ENCODE results near the gene NR6A1.

NR6A1 gene

DNA sequence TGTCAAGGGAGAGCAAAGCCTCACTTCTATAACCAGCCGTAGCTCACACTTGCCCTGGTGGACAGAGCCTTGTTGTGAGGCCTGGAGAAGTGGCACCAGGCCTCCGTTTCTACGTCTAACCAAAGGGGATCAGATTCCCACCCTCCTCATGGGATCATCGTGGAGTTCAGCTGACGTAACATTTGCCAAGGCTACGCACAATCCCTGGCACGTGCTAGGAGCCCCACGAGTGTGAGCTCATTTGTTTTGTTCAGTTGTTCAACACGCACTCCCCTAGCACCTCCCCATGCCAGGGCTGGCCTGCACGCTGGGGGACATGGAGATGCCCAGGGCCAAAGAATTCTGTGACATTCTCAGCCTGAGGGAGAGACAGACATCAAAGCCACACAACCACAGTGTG lies 297.8 kb downstream of the NR6A1 start:
- TF ChIP-seq, protein P1, sequence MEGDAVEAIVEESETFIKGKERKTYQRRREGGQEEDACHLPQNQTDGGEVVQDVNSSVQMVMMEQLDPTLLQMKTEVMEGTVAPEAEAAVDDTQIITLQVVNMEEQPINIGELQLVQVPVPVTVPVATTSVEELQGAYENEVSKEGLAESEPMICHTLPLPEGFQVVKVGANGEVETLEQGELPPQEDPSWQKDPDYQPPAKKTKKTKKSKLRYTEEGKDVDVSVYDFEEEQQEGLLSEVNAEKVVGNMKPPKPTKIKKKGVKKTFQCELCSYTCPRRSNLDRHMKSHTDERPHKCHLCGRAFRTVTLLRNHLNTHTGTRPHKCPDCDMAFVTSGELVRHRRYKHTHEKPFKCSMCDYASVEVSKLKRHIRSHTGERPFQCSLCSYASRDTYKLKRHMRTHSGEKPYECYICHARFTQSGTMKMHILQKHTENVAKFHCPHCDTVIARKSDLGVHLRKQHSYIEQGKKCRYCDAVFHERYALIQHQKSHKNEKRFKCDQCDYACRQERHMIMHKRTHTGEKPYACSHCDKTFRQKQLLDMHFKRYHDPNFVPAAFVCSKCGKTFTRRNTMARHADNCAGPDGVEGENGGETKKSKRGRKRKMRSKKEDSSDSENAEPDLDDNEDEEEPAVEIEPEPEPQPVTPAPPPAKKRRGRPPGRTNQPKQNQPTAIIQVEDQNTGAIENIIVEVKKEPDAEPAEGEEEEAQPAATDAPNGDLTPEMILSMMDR (IDR thresholded peaks at IDR 0.05; ENCODE audit: low read depth, low read length), result no peak
- no peak for DNase-seq (ENCODE audit: low read depth, low spot score)
- in situ Hi-C loops (cut with HindIII; ENCODE audit: low sequenced_read_pairs), result no loop called here
- H3K4me3 ChIP-seq (ENCODE audit: low read depth, low read length), result no peak overlapping the region

DNA sequence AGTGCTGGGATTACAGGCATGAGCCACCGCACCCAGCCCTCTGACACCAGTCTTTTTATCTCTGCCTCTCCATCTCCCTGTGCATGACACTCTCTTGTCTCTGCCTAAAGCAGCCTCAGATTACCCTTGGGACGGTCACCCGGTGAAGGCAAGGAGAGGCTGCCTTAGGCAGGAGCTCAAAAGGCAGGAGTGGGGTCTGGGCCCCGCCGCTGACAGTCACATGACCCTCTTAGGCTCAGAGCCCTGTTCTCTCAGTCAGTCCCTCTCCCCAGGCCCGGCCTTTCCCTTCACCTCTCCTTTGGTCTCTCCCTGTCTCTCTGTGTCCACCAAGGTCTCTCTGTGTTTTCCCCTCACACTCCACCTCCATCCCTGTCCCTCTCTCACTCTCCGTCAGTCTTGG lies 298.3 kb downstream of the NR6A1 start:
- H3K4me3 ChIP-seq (ENCODE audit: low read depth, low read length), result no peak overlapping the region
- in situ Hi-C loops (cut with HindIII; ENCODE audit: low sequenced_read_pairs), result no loop called here
- DNase-seq (ENCODE audit: low read depth, low spot score), result no peak
- TF ChIP-seq, protein P1 (IDR thresholded peaks at IDR 0.05; ENCODE audit: low read depth, low read length), result no peak

DNA sequence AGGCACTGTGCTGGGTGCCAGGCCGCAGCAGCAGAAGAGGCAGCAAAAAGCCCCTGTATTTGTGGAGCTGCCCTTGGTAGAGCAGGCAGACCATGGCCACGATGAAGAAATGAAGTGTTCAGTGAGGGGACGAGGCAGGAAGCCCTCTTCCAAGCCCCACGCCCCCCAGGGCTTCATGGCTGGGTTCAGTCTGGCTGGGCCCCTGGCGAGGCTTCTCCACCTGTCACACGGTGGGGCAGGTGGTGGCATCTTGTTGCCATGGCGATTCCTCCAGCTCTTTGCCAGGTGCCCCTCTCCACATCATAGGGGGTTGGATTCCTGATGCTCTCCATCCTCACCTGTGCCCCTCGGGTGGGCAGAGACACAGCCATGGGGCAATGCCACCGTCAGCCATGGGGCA lies 299.4 kb downstream of the NR6A1 start:
- H3K4me3 ChIP-seq (ENCODE audit: low read depth, low read length), result no peak overlapping the region
- in situ Hi-C loops (cut with HindIII; ENCODE audit: low sequenced_read_pairs), result no loop called here
- TF ChIP-seq, protein P1 (IDR thresholded peaks at IDR 0.05; ENCODE audit: low read depth, low read length), result no peak
- DNase-seq (ENCODE audit: low read depth, low spot score), result no peak

DNA sequence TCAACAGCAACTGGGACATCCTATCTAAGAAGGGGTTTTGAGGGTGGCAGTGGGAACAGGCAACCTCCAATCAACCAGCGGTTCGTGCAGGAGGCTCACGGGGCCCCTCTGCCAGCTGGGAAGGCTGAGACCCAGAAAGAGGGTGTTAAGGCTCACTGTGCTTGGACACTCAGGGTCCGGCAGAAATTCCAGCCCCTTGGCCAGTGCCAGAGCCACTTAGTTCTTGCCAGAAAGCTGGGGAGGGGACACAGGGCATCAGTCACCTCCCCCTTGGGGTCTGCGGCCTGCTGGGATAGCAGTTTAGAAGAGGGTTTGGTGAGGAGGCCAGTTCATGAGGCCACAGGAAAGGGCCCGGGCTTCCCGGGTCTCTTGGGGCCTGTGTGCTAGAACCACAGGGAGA lies 300.4 kb downstream of the NR6A1 start:
- in situ Hi-C loops (cut with HindIII; ENCODE audit: low sequenced_read_pairs), result no loop called here
- TF ChIP-seq, protein P1 (IDR thresholded peaks at IDR 0.05; ENCODE audit: low read depth, low read length), result no peak
- DNase-seq (ENCODE audit: low read depth, low spot score), result no peak
- no peak overlapping the region for H3K4me3 ChIP-seq (ENCODE audit: low read depth, low read length)

DNA sequence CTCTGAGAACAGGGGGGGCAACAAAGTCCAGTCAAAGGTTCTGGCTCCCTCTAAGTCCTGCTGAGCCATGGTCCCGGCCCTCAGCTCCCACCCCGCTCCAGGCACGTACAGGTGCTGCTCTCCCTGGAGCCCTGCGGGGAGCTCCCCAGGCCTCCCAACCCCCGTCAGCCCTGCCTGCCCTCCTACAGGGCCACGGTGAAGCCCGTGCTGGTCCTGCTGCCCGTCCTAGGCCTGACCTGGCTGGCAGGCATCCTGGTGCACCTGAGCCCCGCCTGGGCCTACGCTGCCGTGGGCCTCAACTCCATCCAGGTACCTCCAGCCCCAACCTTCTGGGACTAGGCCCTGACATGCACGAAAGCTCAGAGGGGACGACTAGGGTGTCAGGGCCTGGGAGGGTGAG lies 300.8 kb downstream of the NR6A1 start:
- in situ Hi-C loops (cut with HindIII; ENCODE audit: low sequenced_read_pairs), result no loop called here
- TF ChIP-seq, protein P1 (IDR thresholded peaks at IDR 0.05; ENCODE audit: low read depth, low read length), result no peak
- DNase-seq (ENCODE audit: low read depth, low spot score), result no peak
- no peak overlapping the region for H3K4me3 ChIP-seq (ENCODE audit: low read depth, low read length)

DNA sequence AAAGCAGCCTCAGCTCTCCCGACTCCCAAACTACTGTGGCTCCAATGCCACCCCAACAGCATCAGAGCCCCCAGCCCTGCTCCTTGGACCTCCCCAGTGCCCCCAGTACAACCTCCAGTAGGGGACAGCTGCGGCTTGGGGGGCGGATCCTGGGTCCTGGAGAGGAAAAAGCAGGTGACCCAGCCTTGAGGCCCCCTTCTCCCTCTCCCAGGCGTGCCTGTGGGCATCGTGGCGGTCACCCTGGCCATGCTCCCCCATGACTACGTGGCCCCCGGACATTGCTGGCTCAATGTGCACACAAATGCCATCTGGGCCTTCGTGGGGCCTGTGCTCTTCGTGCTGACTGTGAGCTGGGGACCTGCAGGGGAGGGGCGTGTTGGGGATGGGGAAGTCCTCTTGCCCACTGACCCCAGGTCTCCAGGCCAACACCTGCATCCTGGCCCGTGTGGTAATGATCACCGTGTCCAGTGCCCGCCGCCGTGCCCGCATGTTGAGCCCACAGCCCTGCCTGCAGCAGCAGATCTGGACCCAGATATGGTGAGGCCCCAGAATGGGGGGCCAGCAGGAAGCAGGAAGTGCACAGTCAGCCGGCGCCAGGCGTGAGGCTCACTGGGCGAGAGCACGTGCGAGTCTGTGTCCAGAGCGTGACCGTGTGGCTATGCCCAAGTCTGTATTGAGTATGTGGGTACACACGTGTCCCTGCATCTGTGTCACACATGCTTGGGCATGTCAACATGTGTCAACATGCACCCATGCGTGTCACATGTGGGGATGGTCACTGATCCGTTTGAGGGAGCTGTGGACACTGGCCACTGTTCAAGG lies 301.9 kb downstream of the NR6A1 start:
- no peak overlapping the region for H3K4me3 ChIP-seq (ENCODE audit: low read depth, low read length)
- in situ Hi-C loops (cut with HindIII; ENCODE audit: low sequenced_read_pairs), result no loop called here
- DNase-seq (ENCODE audit: low read depth, low spot score), result no peak
- TF ChIP-seq, protein P1 (IDR thresholded peaks at IDR 0.05; ENCODE audit: low read depth, low read length), result no peak
